ENCODE data around the gene FBXL5.

The FBXL5 gene

GRCh38 chr4:15558561-15558960 lies 96.6 kb downstream of the FBXL5 start:
- DNase-seq (ENCODE audit: low read depth), result no peak

- DNase-seq (ENCODE audit: low read depth), result no peak
Observed at GRCh38 chr4:15557786-15558550, 97.2 kb downstream of the FBXL5 start.

- DNase-seq (ENCODE audit: low read depth), result no peak
Observed at GRCh38 chr4:15556511-15557092, 98.6 kb downstream of the FBXL5 start.
